Measurements from ENCODE around the gene CRMP1.

Gene CRMP1

GRCh38 chr4:5928274-5928673, 35.4 kb upstream of the CRMP1 start:
- Histone ChIP-seq H3K36me3 (ENCODE audit: control insufficient read depth, insufficient read depth, low read length) (no peaks in the 10 kb centered on the region), H3K4me1 (ENCODE audit: control insufficient read depth, insufficient read depth, low read length) (peaks cover 11% of the 10 kb centered on the region), H3K27ac (ENCODE audit: low read depth, low read length) (no peak overlapping the region), H3K4me3 (ENCODE audit: low read depth, low read length) (no peak overlapping the region), H3K9ac (ENCODE audit: low read length) (no peak overlapping the region), H3K9me3 (ENCODE audit: control insufficient read depth, insufficient read depth, low read depth, low read length) (no peaks in the 10 kb centered on the region), H3K27me3 (ENCODE audit: control insufficient read depth, insufficient read depth, low read length) (0 out of 2 replicates have a peak, but pooled peaks cover 3% of the 10 kb centered on the region)

GRCh38 chr4:5927747-5928146, 34.9 kb upstream of the CRMP1 start:
- Histone ChIP-seq H3K27ac (ENCODE audit: low read depth, low read length) (no peak overlapping the region), H3K4me1 (ENCODE audit: control insufficient read depth, insufficient read depth, low read length) (peaks cover 11% of the 10 kb centered on the region), H3K4me3 (ENCODE audit: low read depth, low read length) (no peak overlapping the region), H3K36me3 (ENCODE audit: control insufficient read depth, insufficient read depth, low read length) (no peaks in the 10 kb centered on the region), H3K9ac (ENCODE audit: low read length) (no peak overlapping the region), H3K27me3 (ENCODE audit: control insufficient read depth, insufficient read depth, low read length) (no peaks in the 10 kb centered on the region; the same call in 1 of the 2 replicates), H3K9me3 (ENCODE audit: control insufficient read depth, insufficient read depth, low read depth, low read length) (no peaks in the 10 kb centered on the region)

- Histone ChIP-seq H3K27ac (ENCODE audit: low read depth, low read length) (no peak overlapping the region), H3K4me3 (ENCODE audit: low read depth, low read length) (no peak overlapping the region), H3K9me3 (ENCODE audit: control insufficient read depth, insufficient read depth, low read depth, low read length) (no peaks in the 10 kb centered on the region), H3K9ac (ENCODE audit: low read length) (no peak overlapping the region), H3K27me3 (ENCODE audit: control insufficient read depth, insufficient read depth, low read length) (no peaks in the 10 kb centered on the region; the same call in 1 of the 2 replicates), H3K36me3 (ENCODE audit: control insufficient read depth, insufficient read depth, low read length) (no peaks in the 10 kb centered on the region), H3K4me1 (ENCODE audit: control insufficient read depth, insufficient read depth, low read length) (peaks cover 11% of the 10 kb centered on the region)
These were observed 34.2 kb upstream of the CRMP1 start for GRCh38 chr4:5927116-5927515.

- Histone ChIP-seq H3K36me3 (ENCODE audit: control insufficient read depth, insufficient read depth, low read length) (no peaks in the 10 kb centered on the region), H3K27ac (ENCODE audit: low read depth, low read length) (no peak overlapping the region), H3K4me3 (ENCODE audit: low read depth, low read length) (no peak overlapping the region), H3K9me3 (ENCODE audit: control insufficient read depth, insufficient read depth, low read depth, low read length) (no peaks in the 10 kb centered on the region), H3K4me1 (ENCODE audit: control insufficient read depth, insufficient read depth, low read length) (peaks cover 13% of the 10 kb centered on the region), H3K9ac (ENCODE audit: low read length) (no peak overlapping the region), H3K27me3 (ENCODE audit: control insufficient read depth, insufficient read depth, low read length) (no peaks in the 10 kb centered on the region; the same call in 1 of the 2 replicates)
These were observed 33.7 kb upstream of the CRMP1 start for GRCh38 chr4:5926598-5926997.

DNA sequence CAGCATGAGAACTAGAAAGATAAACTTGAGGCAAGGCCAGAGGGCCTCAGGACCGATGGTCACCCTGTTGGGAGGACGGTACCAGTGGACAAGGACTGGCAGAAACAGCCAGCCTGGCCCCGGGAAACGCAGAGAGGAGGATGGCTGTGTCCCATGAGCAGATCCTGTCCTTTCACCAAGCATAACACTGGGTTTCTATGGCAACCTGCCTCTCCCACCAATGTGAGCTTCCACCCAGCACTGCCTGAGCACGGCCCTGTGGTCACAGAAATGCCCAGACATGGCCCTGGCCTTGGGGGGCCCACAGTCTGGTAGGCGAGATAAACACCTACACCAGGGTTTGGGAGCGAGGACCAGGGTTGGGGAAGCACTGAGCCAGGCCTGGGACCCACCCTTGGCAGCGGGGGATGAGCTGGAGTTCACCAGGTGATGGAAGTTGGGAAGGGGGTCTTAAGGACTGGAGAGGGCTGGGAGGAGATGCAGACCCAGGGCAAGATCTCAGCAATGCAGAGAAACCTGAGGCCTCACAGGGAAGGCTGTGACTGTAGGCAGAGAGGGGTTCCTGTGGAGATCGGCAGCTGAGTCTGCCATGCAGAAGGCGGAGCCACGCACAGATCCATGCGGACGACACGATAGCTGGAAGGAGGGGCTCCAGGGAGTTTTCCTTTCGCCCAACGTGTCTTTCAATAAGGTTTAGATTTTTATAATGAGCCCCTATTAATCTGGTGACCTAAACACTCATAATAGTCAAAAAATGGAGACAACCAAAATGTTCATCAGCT, 32.7 kb upstream of the CRMP1 start:
- no peaks in the 10 kb centered on the region for H3K36me3 ChIP-seq (ENCODE audit: control insufficient read depth, insufficient read depth, low read length)
- no peak overlapping the region for H3K4me3 ChIP-seq (ENCODE audit: low read depth, low read length)
- no peak overlapping the region for H3K9ac ChIP-seq (ENCODE audit: low read length)
- H3K4me1 ChIP-seq (ENCODE audit: control insufficient read depth, insufficient read depth, low read length), result peaks cover 14% of the 10 kb centered on the region
- no peaks in the 10 kb centered on the region; the same call in 1 of the 2 replicates for H3K27me3 ChIP-seq (ENCODE audit: control insufficient read depth, insufficient read depth, low read length)
- no peaks in the 10 kb centered on the region for H3K9me3 ChIP-seq (ENCODE audit: control insufficient read depth, insufficient read depth, low read depth, low read length)
- no peak overlapping the region for H3K27ac ChIP-seq (ENCODE audit: low read depth, low read length)

DNA sequence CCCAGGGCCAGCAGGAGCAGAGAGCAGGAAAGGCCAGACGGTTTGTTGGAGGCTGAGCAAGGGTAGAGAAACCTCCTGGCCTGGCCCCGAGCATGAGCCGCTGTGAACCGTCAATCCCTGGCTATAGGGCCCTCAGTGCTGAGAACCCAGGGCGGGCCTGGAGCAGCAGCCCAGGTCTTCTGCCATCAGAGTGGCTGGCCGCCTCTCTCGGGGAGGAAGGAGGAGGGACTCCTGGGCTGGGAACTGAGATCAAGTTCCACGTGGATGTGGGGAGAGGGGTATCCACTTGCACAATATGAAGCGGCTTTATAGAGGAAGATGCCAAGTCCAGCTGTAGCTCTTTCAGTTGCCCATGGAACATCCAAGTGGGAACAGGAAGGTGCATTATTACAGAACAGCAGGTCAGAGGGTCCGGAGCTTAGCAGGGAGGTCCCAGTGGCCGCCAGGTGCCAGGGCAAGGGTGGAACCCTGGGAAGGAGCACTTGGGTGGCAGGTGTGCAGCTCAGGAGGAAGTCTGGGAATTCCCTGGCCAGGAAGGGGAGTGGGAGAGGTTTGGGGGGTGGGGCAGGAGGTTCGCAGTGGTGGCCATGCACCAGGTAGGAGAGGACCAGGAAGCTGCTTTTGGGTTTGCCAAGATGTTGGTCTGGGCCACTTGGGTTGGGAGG, 31.7 kb upstream of the CRMP1 start:
- H3K9ac ChIP-seq (ENCODE audit: low read length), result no peak overlapping the region
- H3K4me3 ChIP-seq (ENCODE audit: low read depth, low read length), result no peak overlapping the region
- no peaks in the 10 kb centered on the region; the same call in 1 of the 2 replicates for H3K27me3 ChIP-seq (ENCODE audit: control insufficient read depth, insufficient read depth, low read length)
- no peaks in the 10 kb centered on the region for H3K36me3 ChIP-seq (ENCODE audit: control insufficient read depth, insufficient read depth, low read length)
- peaks cover 14% of the 10 kb centered on the region for H3K4me1 ChIP-seq (ENCODE audit: control insufficient read depth, insufficient read depth, low read length)
- no peak overlapping the region for H3K27ac ChIP-seq (ENCODE audit: low read depth, low read length)
- no peaks in the 10 kb centered on the region for H3K9me3 ChIP-seq (ENCODE audit: control insufficient read depth, insufficient read depth, low read depth, low read length)

DNA sequence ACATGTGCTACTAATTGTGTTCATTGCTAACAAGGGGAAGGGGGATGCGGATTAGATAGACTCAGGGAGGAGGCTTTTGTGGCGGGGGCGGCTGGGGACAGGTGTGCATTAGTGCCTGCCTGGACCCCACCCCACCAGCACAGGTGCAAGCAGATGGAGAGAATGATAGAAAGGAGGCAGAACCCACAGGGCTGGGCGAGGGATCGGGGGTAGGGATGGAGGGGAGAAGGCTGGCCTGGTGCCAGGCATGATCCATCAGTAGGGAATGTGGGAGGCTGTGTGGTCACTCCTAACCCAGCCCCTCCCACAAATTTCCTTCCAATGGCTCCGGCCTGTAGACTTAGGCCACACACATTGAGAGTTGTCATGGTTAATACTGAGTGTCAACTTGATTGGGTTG, 30.5 kb upstream of the CRMP1 start:
- Histone ChIP-seq H3K27me3 (ENCODE audit: control insufficient read depth, insufficient read depth, low read length) (no peaks in the 10 kb centered on the region; the same call in 1 of the 2 replicates), H3K4me1 (ENCODE audit: control insufficient read depth, insufficient read depth, low read length) (peaks cover 14% of the 10 kb centered on the region), H3K27ac (ENCODE audit: low read depth, low read length) (no peak overlapping the region), H3K9ac (ENCODE audit: low read length) (no peak overlapping the region), H3K9me3 (ENCODE audit: control insufficient read depth, insufficient read depth, low read depth, low read length) (no peaks in the 10 kb centered on the region), H3K36me3 (ENCODE audit: control insufficient read depth, insufficient read depth, low read length) (no peaks in the 10 kb centered on the region), H3K4me3 (ENCODE audit: low read depth, low read length) (no peak overlapping the region)

GRCh38 chr4:5922556-5922955, 29.7 kb upstream of the CRMP1 start:
- no peaks in the 10 kb centered on the region for H3K9me3 ChIP-seq (ENCODE audit: control insufficient read depth, insufficient read depth, low read depth, low read length)
- no peaks in the 10 kb centered on the region for H3K36me3 ChIP-seq (ENCODE audit: control insufficient read depth, insufficient read depth, low read length)
- peaks cover 14% of the 10 kb centered on the region for H3K4me1 ChIP-seq (ENCODE audit: control insufficient read depth, insufficient read depth, low read length)
- no peak overlapping the region for H3K9ac ChIP-seq (ENCODE audit: low read length)
- H3K4me3 ChIP-seq (ENCODE audit: low read depth, low read length), result no peak overlapping the region
- no peak overlapping the region for H3K27ac ChIP-seq (ENCODE audit: low read depth, low read length)
- H3K27me3 ChIP-seq (ENCODE audit: control insufficient read depth, insufficient read depth, low read length), result no peaks in the 10 kb centered on the region; the same call in 1 of the 2 replicates

GRCh38 chr4:5921981-5922380, 29.1 kb upstream of the CRMP1 start:
- Histone ChIP-seq H3K9ac (ENCODE audit: low read length) (no peak overlapping the region), H3K9me3 (ENCODE audit: control insufficient read depth, insufficient read depth, low read depth, low read length) (no peaks in the 10 kb centered on the region), H3K36me3 (ENCODE audit: control insufficient read depth, insufficient read depth, low read length) (no peaks in the 10 kb centered on the region), H3K4me1 (ENCODE audit: control insufficient read depth, insufficient read depth, low read length) (peaks cover 14% of the 10 kb centered on the region), H3K27ac (ENCODE audit: low read depth, low read length) (no peak overlapping the region), H3K4me3 (ENCODE audit: low read depth, low read length) (no peak overlapping the region), H3K27me3 (ENCODE audit: control insufficient read depth, insufficient read depth, low read length) (no peaks in the 10 kb centered on the region; the same call in 1 of the 2 replicates)

GRCh38 chr4:5921101-5921980, 28.5 kb upstream of the CRMP1 start:
- Histone ChIP-seq H3K27ac (ENCODE audit: low read depth, low read length) (no peak overlapping the region), H3K36me3 (ENCODE audit: control insufficient read depth, insufficient read depth, low read length) (no peaks in the 10 kb centered on the region), H3K9me3 (ENCODE audit: control insufficient read depth, insufficient read depth, low read depth, low read length) (no peaks in the 10 kb centered on the region), H3K9ac (ENCODE audit: low read length) (no peak overlapping the region), H3K4me1 (ENCODE audit: control insufficient read depth, insufficient read depth, low read length) (peaks cover 18% of the 10 kb centered on the region), H3K4me3 (ENCODE audit: low read depth, low read length) (no peak overlapping the region), H3K27me3 (ENCODE audit: control insufficient read depth, insufficient read depth, low read length) (no peaks in the 10 kb centered on the region; the same call in 1 of the 2 replicates)

Measured in HUES6 (cell line).